Prostate gland (tissue), 2 donors: Measurements from ENCODE around the gene PDE7B. TPM values are rescaled to one million over a fixed set of nuclear protein-coding genes. Genes with fewer than 3 reads are reported as not detected.
"Not testable (repeated sequence)": the region's sequence is repeated elsewhere in the genome, so short reads cannot be mapped to it uniquely, and the experiment has no call there.

Experiments used
- DNase-seq: peaks from one replicate; pipeline ENCODE4 v3.0.0-alpha.2; 2019; ENCODE audit warnings: low spot score
- H3K27ac ChIP-seq, 2 donors: fragments of 200-600 bp; sonication (generic); 2 replicates each; pipeline ENCODE4 v1.5.1; 2017 to 2019
- H3K27me3 ChIP-seq: fragments of 200-600 bp; sonication (generic); replicated peaks from 2 replicates; pipeline ENCODE4 v1.5.1; 2019; ENCODE audit not compliant: insufficient read depth
- H3K36me3 ChIP-seq, 2 donors: fragments of 200-600 bp; sonication (generic); 1 replicate in 1 of 2; 2 replicates in 1 of 2; pipeline versions ENCODE4 v1.5.1 to v1.8.1; 2017 to 2019
- H3K4me1 ChIP-seq: fragments of 200-600 bp; sonication (generic); replicated peaks from 2 replicates; pipeline ENCODE4 v1.5.1; 2019
- H3K4me3 ChIP-seq, 2 donors: fragments of 200-600 bp; sonication (generic); 2 replicates each; pipeline ENCODE4 v1.5.1; 2017 to 2019
- H3K9me3 ChIP-seq: fragments of 200-600 bp; sonication (generic); 2 replicates; pipeline ENCODE4 v1.5.1; 2017
- CTCF ChIP-seq, 4 experiments: fragments of 200-600 bp in 2 of 4; fragments of 450-650 bp in 2 of 4; sonication (generic) in 2 of 4; IDR thresholded peaks; 1 replicate in 3 of 4; 2 replicates in 1 of 4; pipeline ENCODE4 v1.5.1; 2016 to 2019; ENCODE audit warnings: antibody characterized with exemption in 4 of 4, mild to moderate bottlenecking in 2 of 4, moderate library complexity in 2 of 4
- POLR2A ChIP-seq: fragments of 450-650 bp; IDR thresholded peaks from one replicate; pipeline ENCODE4 v1.6.1; 2016; ENCODE audit warnings: antibody characterized with exemption, mild to moderate bottlenecking
- POLR2AphosphoS5 ChIP-seq: sonication (generic); formaldehyde crosslinking; IDR thresholded peaks from one replicate; pipeline ENCODE4 v1.6.1; 2017; ENCODE audit warnings: antibody characterized with exemption
- WGBS: methylation state at CpG from one replicate; pipeline ENCODE4 v1.1.5; 2018; 5-methylcytosine and 5-hydroxymethylcytosine counted together
- intact Hi-C: fragments of 100-400 bp; cut with DNase I; formaldehyde crosslinking; loops from one replicate; pipeline ENCODE4 v1.14.2; 2022
- total RNA-seq, 2 donors: library from RNA; depleted of rRNA; stranded (reverse); fragments of >200 nt; gene quantifications; one replicate each; pipeline ENCODE4 v1.1.0, GENCODE V29; 2016

Gene PDE7B
- total RNA-seq, 2 donors from 2014 or later, result 4.7 to 6.3 TPM

DNA sequence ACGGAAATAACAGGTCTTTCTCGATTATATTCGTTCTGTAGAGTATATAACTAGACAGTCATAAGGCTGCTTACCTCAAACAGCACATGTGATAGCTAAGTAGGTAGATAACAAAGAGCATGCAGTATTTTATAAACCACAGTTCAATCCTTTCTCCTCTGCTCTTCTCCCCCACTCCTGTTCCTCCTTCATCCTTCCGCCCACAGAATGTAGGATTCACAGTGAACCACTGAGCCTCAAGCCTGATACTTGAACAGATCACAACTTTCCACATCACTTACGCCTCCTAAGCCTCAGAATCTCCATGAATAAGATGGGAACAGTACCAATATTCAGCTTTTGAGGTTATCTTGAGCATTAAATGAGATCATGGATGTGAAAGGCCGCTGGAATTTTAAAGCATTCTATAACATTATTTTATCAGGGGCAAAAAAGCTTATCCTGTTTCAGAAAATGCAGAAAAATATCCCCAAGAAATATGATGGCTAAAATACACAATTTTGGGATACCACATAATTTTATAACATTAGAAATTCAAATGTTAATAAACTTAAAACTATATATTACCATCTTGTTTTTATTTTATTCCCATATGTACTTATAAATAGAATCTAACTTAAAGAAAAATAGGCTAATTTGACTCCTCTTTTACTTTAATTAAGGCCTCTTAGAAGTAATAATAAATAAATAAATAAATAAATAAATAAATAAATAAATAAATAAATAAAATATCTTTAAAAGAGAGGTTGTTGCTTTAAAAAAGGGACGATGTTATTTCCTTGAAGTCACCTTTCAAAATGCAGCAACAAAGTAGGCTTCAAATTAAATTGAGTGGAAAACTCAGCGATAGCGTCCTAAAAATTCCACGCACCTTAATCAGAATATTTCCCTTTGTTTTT, 365.3 kb downstream of the PDE7B start:
- intact Hi-C loops, result no loop called here
- no peaks in the 10 kb centered on the region for H3K27me3 ChIP-seq
- no peaks in the 10 kb centered on the region for H3K4me1 ChIP-seq
- TF ChIP-seq POLR2A (no peak), POLR2AphosphoS5 (no peak), CTCF (IDR thresholded peaks at IDR 0.05) (no peak)
- H3K4me3 ChIP-seq, result no peak overlapping the region
- H3K9me3 ChIP-seq, result no peaks in the 10 kb centered on the region
- no peaks in the 10 kb centered on the region for H3K36me3 ChIP-seq
- H3K27ac ChIP-seq, result no peak overlapping the region
- no peak for DNase-seq
- 87% methylated on average over 10 of the region's 10 CpGs for WGBS

GRCh38 chr6:136224974-136225373, 373.5 kb downstream of the PDE7B start:
- not testable (repeated sequence) for H3K4me3 ChIP-seq, DNase-seq, H3K4me1 ChIP-seq, H3K36me3 ChIP-seq, H3K27me3 ChIP-seq, H3K27ac ChIP-seq, H3K9me3 ChIP-seq
- 96% methylated on average over 4 of the region's 4 CpGs for WGBS
- intact Hi-C loops, result loop anchor here (5.0 kb wide), 1 partner anchor 183 kb away; no protein-coding TSS in a partner anchor

- TF ChIP-seq POLR2A (no peak), CTCF (IDR thresholded peaks at IDR 0.05) (no peak), POLR2AphosphoS5 (no peak)
- Histone ChIP-seq H3K27ac (no peak overlapping the region), H3K9me3 (no peaks in the 10 kb centered on the region), H3K4me1 (no peaks in the 10 kb centered on the region), H3K36me3 (no peaks in the 10 kb centered on the region), H3K4me3 (no peak overlapping the region), H3K27me3 (no peaks in the 10 kb centered on the region)
- no peak for DNase-seq
- intact Hi-C loops, result loop anchor here (5.0 kb wide), 1 partner anchor 183 kb away; no protein-coding TSS in a partner anchor
- WGBS, result 75% methylated on average over 5 of the region's 5 CpGs
These were observed 374.0 kb downstream of the PDE7B start for GRCh38 chr6:136225496-136225895.

DNA sequence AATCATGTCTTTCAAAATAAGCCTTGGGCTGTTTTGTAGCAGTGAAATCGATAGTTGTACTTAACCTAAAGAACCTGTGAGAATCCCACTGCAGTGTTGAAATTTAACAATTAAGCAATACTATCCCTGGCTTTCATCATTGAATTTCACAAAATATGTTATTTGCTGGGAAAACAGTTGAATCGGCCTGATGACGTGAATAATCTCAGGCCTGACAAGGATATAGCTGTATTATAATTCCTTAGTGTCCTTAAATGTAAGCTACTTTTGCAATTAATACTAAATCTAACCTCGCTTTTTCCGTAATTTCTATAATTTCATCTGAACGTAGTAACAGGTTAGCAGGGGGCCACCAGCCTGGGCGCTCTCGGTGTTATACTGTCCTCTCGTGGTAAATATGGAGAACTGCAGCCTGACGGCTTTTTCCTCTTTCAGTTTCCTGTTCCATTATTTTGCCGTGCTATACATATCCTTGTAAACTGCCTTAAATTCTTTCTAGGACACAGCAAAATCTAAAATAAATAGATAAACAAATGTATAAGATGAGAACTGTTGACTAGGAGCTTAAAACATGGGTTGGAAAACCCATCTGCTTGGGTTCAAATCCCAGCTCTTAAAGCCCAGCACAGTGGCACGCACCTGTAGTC, 374.6 kb downstream of the PDE7B start:
- H3K4me3 ChIP-seq, result no peak overlapping the region
- peak; percentile 24 for DNase-seq
- peak; percentile 97 to 100 (median 99) for TF ChIP-seq CTCF (IDR thresholded peaks at IDR 0.05)
- TF ChIP-seq POLR2A, result no peak
- TF ChIP-seq POLR2AphosphoS5, result peak; percentile 36
- H3K27me3 ChIP-seq, result no peaks in the 10 kb centered on the region
- intact Hi-C loops, result loop anchor here (1.0 to 5.0 kb wide), 2 partner anchors 184 to 690 kb away; no protein-coding TSS in a partner anchor
- H3K27ac ChIP-seq, result no peak overlapping the region
- no peaks in the 10 kb centered on the region for H3K4me1 ChIP-seq
- no peaks in the 10 kb centered on the region for H3K9me3 ChIP-seq
- H3K36me3 ChIP-seq, result no peaks in the 10 kb centered on the region
- 22% methylated on average over 12 of the region's 12 CpGs for WGBS

GRCh38 chr6:136226674-136227377, 375.3 kb downstream of the PDE7B start:
- 86% methylated on average over 4 of the region's 4 CpGs for WGBS
- TF ChIP-seq POLR2AphosphoS5, result no peak
- Histone ChIP-seq H3K27ac (no peak overlapping the region), H3K9me3 (no peaks in the 10 kb centered on the region), H3K27me3 (no peaks in the 10 kb centered on the region), H3K4me1 (no peaks in the 10 kb centered on the region), H3K4me3 (no peak overlapping the region), H3K36me3 (no peaks in the 10 kb centered on the region)
- intact Hi-C loops, result loop anchor here (1.0 to 5.0 kb wide), 2 partner anchors 185 to 691 kb away; no protein-coding TSS in a partner anchor
- DNase-seq, result no peak
